GM21723 (cell line): ENCODE results near the gene PAQR5.

Experiments
- ATAC-seq: cut with Tn5 transposase; IDR thresholded peaks from one replicate; pipeline ENCODE4 v1.9.1; 2021; ENCODE audit warnings: mild to moderate bottlenecking, moderate library complexity; ENCODE audit not compliant: unreplicated experiment

PAQR5 gene

GRCh38 chr15:69456208-69457166, 157.8 kb downstream of the PAQR5 start:
- ATAC-seq, result no peak
